HG03039 (cell line): ENCODE measurements around the gene MYBBP1A.

Source experiments
- ATAC-seq: cut with Tn5 transposase; IDR thresholded peaks from one replicate; pipeline ENCODE4 v1.9.1; 2021; ENCODE audit warnings: mild to moderate bottlenecking, moderate library complexity; ENCODE audit not compliant: unreplicated experiment

The MYBBP1A gene

GRCh38 chr17:4539025-4539424, 16.2 kb downstream of the MYBBP1A start:
- ATAC-seq = no peak

- ATAC-seq = no peak
Measured at GRCh38 chr17:4538236-4539002, 16.8 kb downstream of the MYBBP1A start.

DNA sequence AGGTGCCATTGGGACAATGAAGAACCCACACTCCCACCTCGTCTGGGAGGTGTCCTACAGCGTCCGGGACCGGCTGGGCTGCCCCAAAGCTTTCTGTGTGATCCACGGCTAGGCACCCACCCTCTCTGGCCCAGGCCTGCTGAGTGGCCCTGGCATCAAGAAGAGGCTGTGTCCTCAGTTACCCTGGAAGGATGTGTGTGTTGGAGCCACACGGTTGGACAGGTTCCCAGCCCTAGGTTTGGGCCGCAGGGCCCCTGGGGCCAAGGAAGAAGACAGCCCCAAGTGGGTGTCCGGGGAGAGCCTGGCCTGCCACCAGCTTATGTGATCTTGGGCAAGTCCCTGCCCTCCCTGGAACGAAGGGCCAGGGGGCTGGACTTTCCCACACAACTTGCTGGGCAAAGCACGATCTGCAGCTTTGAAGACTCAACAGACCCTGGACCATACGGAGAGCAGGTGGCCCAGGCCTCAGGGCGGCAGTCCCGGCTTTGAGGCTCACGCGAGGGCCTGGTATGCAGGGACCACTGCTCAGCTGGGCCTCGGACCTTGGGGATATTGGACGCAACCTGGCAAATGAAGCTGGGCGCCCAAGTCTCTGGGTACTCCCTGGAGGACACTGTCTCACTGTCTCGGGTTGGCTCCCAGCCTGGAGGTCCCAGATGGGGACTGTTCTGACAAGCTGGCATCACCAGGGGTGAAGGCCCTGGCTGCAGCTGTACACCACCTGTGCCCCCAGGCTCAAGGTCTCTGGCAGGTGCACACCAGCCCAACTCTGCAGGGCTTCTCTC, 17.5 kb downstream of the MYBBP1A start:
- no peak for ATAC-seq

GRCh38 chr17:4536742-4537411, 18.3 kb downstream of the MYBBP1A start:
- no peak for ATAC-seq

GRCh38 chr17:4536259-4536741, 18.9 kb downstream of the MYBBP1A start:
- no peak for ATAC-seq

GRCh38 chr17:4535667-4536258, 19.4 kb downstream of the MYBBP1A start:
- ATAC-seq = no peak

GRCh38 chr17:4534928-4535666, 20.1 kb downstream of the MYBBP1A start:
- no peak for ATAC-seq

GRCh38 chr17:4534515-4534914, 20.7 kb downstream of the MYBBP1A start:
- no peak for ATAC-seq

DNA sequence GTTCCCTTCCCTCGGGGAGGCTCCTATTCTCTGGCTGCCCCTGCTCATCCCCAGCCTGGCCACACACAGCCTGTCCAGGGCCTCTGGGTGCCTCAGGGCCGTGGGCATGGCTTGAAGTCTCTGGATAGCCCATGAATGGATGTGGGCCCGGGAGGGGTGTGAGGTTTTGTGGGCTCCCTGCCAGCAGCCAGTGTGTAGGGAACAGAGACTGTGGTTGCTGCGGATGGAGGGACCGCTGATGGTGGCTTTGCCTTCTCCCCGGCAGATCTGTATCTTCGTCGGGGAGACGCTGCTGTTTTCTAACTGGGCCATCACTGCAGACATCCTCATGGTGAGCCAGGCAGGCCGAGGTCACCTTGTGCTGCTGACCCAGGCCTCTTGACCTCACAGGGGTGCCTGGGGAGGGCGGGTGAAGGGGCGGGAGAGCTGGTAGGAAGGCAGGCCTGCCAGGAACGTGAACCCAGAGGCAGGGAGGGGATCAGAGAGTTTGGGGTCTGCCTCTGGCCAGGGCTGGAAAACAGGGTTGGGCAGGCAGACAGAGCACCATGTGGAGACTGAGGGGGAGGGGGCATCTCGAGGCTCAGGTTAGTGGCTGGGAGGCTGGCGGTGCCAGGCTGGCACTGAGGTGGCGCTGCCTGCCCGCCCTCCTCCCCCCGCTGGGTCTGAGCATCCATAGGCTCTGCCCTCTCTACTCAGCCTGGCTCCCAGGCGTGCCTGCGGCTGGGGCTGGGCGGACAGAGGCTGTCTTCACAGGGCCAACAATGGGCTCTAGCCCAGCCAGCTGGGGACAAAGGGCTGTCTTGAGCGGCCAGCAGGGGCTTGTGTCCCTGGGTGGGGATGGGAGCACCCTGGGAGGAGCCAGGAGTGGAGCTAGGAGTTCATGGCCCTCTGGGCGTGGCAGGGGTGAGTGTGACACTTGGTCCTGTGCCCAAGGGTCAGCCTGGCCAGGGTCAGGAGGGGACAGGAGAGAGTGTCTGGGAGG, 21.4 kb downstream of the MYBBP1A start:
- no peak for ATAC-seq

DNA sequence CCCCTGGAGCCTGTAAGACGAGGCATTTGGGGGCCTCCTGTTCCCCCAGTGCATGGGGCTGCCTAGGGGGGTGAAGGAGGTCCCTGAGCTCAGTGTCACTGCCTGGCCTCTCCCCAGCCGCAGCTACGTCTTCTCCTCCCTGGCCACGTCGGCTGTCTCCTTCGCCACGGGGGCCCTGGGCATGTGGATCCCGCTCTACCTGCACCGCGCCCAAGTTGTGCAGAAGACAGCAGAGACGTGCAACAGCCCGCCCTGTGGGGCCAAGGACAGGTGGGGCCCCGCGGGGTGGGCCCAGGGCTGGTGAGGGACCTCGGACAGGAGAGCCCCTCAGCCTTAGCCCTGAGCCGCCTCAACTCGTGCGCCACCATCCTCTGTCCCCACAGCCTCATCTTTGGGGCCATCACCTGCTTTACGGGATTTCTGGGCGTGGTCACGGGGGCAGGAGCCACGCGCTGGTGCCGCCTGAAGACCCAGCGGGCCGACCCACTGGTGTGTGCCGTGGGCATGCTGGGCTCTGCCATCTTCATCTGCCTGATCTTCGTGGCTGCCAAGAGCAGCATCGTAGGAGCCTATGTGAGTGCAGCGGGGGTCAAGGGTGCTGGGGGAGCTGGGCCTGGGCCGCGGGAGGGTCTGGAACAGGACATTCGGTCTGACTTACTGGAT, 22.2 kb downstream of the MYBBP1A start:
- ATAC-seq = no peak

DNA sequence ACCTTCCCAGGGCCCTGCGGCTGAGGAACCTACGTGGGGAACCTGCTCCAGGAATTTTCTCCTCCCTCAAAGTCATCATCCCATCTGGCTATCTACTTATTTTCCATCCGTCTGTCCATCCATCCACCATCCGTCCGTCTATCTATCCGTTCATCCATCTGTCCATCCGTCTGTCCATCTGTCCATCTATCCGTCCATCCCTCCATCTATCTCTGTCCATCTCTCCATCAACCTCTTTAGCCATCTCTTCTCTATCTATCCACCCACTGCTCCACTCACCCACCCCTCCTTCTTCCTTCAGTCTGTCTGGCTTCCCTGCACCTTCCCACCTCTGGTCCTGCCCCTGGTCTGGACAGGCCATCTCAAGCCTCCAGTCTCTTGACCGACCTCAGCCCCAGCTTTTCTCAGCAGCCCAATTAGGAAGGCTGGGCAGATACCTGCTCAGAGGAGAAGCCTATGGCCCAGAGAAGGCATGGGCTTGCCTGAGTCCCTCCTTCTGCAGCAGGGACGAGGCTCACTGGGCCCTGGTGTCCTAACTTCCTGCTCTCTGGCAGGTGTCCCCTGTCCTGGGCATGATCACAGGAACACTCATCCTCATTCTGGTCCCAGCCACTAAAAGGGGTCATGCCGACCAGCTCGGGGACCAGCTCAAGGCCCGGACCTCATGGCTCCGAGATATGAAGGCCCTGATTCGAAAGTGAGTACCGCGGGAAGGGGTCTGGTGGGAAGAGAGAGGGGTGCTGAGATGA, 23.0 kb downstream of the MYBBP1A start:
- no peak for ATAC-seq

DNA sequence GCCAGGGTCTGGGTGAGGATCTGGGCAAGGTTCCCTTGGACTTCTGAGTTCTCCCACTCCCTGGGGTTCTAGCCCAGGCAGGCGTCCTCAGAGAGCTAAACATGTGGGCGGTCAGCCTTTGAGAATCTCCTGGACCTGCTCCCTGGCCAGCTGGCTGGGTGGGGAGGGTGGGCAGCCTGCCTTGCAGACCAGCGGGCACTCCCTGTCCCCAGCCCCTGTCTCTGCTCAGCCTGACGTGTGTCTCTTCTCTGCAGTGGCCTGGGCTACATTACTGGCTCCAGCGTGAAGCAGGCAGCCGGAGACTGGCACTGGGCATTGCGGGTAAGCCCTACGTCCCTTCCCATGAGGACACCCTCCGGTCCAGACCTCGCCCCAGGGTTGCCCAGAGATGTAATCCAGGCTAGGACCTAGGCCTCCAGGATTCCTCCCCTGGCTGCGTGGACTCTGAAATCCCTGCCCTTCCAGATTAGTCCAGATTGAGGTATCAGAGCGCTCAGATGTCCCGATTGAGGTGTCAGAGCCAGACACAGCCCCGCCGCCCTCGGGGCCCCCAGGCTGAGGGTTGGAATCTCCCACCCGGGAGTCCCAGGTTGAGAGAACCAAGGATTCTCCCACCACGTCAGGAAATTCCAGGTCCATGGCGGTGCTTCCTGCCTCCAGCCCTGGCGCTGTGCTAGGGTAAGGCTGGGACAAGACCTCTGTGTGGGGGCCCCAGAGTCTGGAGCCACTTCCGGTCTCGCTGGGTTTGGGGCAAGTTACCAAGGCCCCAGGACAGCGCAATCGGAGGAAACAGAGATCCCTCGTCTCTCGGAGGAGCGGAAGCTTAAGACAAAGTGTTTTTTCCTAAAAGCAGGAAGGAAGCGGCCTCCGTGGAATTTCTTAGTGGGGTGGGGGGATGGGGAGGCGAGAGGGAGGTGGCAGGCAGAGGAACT, 24.1 kb downstream of the MYBBP1A start:
- no peak for ATAC-seq

GRCh38 chr17:4529533-4530152, 25.5 kb downstream of the MYBBP1A start:
- no peak for ATAC-seq

DNA sequence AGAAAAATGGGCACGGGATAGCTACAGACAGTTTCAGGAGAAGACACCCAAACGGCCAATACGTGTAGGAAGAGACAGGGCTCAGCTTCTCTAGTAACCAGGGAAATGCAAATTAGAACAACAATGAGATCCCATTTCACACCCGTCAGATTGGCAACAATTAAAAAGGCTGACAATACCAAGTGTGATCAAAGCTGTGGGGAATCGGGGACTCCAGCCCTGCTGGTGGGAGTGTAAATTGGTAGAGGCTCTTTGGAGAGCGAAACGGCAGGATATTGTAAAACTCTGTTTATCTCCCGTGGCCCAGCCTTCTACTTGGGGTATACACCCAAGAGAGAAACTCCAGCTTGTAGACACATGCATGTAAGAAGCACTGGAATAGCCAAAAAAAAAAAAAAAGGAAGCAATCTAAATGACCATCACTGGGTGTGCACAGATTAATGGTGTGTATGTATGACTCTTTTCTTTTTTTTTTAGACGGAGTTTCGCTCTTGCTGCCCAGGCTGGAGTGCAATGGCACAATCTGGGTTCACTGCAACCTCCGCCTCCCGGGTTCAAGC, 27.5 kb downstream of the MYBBP1A start:
- no peak for ATAC-seq

GRCh38 chr17:4527134-4527533, 28.1 kb downstream of the MYBBP1A start:
- ATAC-seq = no peak

DNA sequence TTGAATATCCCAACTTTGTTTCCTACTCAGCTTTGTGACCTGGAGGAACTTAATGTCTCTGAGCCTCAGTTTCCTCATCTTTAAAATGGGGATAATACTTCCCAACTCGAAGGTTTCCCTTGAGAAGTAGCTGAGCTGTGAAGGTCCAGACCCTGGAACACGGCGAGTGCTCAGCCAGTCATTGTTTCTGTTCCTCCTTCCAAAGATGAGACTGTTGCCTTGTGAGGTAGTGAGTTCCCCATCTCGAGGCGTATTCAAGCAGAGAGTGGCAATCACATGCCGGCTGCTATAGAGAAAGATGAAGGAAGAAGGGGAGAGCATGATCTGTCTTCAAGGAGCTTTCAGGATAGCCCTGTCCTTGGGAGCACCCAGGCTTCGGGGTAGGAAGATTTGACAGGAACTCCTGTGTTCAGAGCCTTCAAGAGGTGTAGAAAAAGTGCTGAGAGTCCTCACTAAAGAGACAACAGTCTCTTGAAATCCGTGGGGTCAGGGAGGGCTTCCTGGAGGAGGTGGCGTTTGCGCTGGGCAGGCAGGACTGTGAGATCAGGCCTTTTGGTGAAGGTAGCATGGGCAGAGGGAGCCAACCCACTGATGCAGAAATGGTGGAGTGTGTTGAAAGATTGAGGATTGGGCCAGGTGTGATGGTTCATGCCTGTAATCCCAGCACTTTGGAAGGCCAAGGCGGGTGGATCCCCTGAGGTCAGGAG, 29.3 kb downstream of the MYBBP1A start:
- no peak for ATAC-seq
